GM12892 (cell line): ENCODE measurements around the gene RIN1.

Experiments used
- POLR2A ChIP-seq: IDR thresholded peaks from 2 replicates; pipeline ENCODE4 v1.6.1; 2011; ENCODE audit warnings: low read depth, low read length, control low read depth
- POLR2AphosphoS5 ChIP-seq: IDR thresholded peaks from 2 replicates; pipeline ENCODE4 v1.6.1; 2011; ENCODE audit warnings: low read depth, low read length, control low read depth

DNA sequence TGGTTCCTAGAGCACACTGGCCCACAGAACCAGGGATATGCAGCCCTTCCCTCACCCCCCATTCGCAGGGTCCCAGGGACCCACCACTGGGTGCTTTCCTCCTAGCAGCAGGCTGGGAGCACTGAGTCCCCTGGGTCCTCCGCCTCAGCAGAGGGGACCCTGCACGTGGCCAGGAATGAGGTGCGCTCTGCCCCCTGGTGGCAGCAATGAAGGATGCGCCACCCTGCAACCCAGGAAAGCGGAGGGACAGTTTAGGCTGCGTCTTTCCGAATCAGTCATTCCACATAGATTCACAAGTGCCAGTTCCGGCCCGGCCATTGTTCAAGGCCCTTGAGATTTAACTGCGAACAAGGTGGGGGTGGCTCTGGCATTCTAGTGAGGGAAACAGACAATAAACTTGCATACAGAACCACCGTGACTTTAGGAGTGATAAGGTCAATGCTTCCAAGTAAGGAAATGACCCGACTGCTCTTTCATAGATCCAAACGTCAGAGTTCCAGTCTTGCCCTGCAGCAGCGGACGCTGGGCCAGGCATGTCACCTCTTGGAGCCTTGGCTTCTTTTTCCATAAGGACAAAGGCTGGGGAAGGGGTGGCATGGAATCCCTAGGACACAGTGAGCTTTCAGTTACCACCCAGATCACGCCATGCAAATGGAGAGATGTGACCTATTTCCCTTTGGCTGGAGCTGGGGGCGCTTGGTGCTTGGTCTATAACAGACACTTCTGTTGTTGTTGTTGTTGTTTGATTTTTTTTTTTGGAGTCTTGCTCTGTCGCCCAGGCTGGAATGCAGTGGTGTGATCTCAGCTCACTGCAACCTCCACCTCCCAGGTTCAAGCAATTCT, 7.7 kb downstream of the RIN1 start:
- TF ChIP-seq POLR2A = no peak
- TF ChIP-seq POLR2AphosphoS5 = no peak
